HuH-7.5 (cell line): ENCODE measurements around the gene LDHD.
"Not testable (repeated sequence)": the region's sequence is repeated elsewhere in the genome, so short reads cannot be mapped to it uniquely, and the experiment has no call there.

Experiments used
- DNase-seq: peaks from one replicate; pipeline ENCODE4 v3.0.0; 2011; ENCODE audit warnings: low spot score

LDHD gene

DNA sequence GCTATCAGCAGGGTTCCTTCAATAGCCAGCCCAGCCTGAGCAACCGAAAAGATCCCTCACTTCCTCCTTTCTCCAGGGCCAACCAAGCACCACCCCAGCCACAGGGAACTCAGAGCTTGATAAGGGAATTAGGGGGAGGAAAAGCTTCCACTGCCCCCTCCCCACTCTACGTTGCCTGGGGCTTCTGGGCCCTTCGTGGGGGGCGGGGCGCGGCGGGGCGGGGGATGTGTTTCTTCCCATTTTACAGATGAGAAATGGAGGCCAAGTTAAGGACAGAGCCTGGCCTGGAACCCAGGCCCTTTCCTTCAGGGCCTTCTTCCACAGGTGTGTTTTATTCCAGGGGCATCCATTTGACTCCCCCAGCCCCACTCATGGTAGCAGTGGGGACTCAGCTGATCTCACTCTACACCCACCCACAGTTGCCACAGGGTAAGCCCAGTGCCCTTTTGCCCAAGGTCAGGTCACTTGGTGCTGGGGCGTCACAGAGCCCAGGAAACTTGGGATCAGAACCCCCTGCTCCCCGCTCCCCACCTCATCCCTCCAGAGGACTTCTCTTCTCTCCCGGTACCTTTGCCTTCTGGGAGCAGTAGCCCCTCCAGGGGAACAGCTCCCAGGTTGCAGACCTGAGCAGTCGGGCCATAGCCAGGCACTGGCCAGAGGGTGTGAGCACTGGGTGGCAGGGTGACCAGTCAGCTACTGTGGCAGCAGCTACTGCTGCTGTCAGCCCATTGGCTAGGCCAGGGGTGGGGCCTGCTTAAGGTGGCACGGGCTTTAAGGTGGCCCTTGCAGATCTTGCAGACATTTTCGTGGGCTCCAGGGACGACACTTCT lies at the start of gene LDHD:
LDHD (minus strand) TSS at position 700 of the 830 bp plus-strand sequence; CDS start at position 640, 60 bp downstream.
- DNase-seq: peak; percentile 78

DNA sequence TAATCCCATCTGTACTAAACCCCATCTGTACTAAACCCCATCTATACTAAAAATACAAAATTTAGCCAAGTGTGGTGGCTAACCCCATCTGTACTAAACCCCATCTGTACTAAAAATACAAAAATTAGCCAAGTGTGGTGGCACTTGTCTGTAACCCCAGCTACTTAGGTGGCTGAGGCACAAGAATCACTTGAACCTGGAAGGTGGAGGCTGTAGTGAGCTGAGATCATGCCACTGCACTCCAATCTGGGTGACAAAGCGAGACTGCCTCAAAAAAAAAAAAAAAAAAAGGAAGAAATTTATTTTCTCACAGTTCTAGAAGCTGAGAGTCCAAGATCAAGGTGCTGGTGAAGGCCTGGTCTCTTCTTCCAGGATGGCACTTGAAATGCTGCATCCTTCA lies 43.8 kb upstream of the LDHD start:
- DNase-seq: no peak

DNA sequence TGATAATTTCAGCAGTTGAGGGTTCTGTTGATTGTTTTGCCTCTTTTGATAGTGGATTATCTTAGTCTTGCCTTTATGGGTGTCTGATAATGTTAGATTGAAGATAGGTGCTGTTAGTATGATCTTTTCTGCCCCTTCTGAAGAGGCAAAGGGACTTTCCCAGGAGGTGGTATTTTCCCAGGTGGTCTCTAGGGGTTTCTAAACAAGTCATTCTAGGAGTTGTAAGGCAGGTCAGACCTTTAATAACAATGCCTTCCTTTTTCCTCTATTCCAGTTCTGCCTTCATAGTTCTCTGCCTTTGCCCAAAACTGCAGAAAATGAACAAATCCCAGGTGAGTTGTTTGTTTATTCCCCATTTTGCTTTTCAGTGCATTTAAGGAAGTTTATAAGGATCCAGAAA lies 36.1 kb upstream of the LDHD start:
- no peak for DNase-seq

DNA sequence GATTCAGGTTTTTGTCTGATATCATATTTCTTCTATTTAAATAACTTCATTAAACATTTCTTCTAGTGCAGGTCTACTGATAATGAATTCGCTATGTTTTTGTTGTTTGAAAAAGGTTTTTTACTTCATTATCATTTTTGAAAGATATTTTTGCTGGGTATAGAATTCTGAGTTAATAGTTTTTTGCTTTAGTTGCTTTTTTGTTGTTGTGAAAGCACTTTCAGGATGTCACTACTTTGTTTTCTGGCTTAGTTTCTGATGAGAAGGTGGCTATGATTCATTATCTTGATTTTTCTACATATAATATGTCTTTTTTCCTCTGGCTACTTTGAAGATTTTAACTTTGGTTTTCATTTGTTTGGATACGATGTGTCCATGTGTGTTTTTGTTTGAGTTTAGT lies 35.2 kb upstream of the LDHD start:
- DNase-seq: no peak

DNA sequence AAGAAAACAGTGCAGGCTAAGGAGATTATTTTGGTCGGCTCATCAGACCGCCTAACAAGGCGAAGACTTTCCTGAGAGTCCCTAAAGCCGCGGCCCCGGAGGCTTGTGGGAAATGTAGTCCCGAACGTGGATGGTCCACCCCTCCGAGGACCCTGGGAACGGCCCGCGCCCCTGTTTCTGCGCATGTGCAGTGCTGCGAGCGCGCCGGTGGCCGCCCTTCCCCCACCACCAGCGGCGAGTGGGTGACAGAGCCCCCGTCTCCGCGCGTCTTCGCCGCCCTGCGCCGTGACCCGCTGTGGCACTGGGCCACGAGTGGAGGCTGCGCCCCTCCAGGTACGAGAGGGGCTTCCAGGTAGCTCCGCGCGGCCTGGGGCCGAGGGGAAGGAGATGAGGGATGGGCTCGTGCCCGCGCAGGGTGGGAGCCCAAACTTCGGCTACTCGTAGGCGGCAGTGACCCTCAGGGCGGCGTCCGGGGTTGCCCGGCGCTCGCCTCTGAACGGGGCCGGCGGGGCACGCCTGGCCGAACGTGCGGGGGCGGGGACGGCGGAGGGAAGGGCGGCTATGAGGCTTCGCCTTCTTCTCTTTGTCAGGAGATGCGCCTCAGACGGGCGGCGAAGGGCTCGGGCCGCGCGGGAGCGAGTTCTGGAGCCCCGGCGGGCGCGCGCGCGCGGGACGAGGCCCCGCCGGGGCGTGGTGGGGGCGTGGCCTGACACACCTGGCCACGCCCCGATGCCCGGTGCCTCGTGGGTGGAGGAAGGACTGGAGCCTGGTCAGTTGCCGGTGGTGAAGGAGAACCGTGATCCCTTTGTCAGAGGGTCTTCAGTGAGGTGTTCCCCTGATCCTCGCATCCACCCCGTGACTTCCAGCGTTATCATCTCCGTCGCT lies 32.0 kb upstream of the LDHD start, which contains the start of gene ZFP1:
ZFP1 (plus strand) TSS at position 214 of the 885 bp plus-strand sequence. CDS start 4,428 bp downstream, outside the sequence.
- DNase-seq: peak; percentile 91

DNA sequence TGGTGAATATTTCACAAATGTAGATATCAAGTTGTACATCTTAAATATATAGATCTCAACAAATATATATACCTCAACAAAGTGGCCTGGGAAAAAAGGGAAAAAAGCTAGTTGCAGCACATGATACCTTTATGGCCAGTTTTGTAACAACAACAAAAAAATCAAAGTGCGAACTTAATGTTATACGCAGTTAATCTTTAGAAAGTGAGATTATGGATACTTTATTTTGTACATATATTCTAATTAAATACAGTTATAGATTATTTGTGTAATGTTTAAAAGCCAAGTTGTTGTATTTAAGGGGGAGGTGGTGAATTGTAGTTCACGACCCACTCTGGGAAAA lies 31.4 kb upstream of the LDHD start:
- DNase-seq: no peak

DNA sequence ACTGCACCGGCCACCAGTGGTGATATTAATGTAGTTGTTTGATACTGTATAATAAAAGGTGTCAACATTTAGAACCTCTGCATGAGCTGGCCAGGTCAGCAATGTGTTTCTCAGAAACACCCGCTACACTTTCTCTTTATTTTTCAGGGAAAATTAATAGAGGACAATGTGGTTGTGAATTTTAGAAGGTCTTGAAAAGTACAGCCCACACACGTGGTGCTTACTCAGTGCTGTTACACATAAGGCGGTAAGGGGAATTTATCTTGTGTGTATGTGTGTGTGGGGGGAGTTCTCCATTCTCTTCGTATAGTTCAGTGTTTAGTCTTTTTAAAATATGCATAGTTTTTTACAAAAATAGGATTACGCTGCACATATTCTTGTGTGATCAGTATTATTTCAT lies 27.4 kb upstream of the LDHD start:
- DNase-seq: no peak

DNA sequence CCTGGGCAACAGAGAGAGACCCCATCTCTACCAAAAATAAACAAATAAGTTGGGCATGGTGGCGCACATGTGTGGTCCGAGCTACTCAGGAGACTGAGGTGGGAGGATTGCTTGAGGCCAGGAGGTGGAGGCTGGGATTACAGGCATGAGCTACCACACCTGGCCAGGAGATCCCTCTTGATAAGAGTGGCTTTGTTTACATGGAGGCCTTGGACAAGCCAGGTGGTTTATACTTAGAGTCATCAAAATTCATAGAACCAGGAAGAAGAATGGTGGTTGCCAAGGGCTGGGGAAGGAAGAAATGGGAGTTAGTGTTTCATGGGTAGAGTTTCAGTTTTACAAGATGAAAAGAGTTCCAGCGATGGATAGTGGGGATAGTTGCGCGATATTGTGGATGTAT lies 22.9 kb upstream of the LDHD start:
- DNase-seq: no peak

DNA sequence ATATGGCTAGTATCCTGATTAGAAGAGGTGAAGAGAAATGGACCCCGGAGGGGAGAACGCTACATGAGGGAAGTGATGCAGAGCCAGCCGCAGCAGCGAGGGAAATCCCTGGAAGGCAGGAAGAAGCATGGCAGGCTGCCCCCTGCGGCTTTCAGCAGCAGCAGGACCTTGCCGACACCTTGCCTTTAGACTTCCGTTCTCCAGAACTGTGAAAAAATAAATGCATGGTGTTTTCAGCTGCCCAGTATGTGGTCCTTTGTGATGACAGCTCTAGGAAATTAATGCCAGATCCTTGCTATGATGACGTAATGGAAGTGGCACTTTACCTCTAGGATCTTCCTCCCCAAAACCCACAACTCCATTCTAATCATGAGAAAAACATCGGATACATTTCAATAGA lies 22.1 kb upstream of the LDHD start:
- no peak for DNase-seq

DNA sequence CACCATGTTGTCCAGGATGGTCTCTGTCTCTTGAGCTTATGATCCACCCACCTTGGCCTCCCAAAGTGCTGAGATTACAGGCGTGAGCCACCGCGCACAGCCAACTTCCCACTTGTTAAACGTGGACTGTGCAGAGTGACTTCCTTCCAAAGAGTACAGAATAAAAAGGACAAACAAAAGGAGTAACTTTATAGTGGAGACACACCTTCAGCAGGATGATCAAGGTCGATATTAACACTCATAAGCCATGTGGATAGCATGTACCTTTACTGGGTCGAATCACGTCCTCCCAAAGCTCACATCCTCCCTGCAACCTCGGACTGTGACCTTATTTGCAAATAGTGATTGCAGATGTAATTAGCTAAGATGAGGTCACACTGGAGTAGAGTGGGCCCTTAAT lies 21.7 kb upstream of the LDHD start:
- DNase-seq: no peak

DNA sequence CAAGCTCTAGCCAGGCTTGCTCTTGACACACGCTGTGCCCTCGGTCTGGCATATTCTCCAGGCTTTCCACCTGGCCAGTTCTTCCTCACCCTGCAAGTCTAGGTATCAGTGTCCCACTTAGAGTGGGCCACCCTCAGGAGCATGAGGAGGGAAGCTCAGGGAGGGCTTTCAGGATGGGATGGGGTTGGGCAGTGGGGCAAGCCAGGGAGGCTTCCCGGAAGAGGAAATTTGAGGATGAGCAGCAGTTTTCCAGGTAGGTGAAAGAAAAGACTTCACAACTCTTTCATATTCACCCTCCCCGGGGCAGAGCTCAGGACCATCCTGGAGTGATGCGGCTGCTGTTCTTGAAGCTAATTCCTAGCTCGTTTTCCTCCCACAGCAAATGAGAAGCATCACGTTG lies 14.5 kb upstream of the LDHD start:
- no peak for DNase-seq

DNA sequence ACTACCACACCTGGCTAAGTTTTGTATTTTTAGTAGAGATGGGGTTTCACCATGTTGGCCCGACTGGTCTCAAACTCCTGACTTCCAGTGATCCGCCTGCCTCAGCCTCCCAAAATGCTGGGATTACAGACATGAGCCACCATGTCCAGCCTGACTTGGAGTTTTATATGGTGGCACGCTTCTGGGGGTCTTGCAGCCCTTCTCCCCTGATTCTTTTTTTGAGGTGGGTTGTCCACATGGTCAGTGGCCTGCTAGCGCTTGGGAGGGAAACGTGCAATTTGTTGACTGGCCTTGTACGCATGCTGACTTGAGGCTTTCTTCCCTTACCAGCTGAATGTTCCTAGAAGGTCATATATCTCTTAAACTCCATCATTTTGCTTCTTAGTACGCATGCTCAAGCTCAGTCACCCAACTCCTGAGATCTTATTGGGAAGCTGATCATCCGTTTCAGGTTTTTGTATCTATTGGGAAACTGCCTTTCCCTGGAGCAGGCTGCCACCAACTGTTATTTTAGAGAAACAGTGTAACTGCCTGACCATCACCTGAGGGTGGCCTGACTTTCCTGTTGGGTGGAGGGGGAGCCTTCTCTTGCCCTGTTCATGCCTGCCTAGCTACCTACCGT lies 13.7 kb upstream of the LDHD start:
- no peak for DNase-seq

DNA sequence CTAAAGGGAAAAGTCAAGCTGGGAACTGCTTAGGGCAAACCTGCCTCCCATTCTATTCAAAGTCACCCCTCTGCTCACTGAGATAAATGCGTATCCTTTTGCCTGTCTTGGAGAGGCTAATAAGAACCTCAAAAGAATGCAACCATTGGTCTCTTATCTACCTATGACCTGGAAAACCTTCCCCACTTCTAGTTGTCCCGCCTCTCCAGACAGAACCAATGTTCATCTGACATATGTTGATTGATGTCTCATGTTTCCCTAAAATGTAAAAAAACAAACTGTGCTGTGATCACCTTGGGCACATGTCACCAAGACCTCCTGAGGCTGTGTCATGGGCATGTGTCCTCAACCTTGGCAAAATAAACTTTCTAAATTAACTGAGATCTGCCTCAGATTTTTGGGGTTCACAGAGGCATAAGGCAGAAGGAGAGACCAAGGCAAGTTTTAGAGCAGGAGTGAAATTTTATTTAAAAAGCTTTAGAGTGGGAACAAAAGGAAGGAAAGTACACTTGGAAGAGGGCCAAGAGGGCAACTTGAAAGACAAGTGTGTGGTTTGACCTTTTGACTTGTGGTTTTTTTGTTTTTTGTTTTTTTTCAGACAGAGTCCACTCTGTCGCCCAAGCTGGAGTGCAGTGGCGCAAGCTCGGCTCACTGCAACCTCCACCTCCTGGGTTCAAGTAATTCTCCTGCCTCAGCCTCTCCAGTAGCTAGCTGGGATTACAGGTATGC lies 13.0 kb upstream of the LDHD start:
- DNase-seq: not testable (repeated sequence)

DNA sequence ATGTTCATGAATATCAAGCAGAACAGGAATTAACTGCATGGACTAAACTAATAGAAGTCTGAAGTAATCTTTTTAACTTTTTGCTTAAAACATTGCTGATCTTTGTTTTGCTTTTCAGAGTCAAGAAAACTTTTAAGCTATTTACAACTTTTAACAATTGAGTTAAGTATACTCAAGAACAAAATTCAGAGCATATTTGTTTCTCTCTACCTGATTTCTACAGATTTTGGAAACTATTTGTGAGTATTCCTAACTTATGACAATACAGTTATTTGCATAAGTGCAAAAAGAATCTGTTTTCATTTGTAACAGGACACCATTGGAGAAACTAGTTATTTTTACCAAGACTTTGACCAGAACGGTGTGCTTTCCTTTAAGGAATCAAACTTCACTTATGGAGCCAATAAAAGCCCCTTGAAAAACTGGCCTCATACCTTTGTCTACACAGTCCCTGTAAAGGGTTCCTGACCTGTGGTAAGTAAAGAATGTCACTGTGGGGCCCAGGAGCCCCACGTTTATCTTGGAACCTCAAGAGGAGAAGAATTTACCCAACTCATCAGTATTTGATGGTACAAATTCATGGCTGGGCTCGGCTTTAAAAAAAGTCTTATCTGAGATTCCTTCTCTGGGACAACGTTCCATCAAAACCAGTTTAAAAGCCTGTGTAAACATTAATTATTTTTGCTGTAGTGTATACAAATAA lies 11.3 kb upstream of the LDHD start:
- no peak for DNase-seq

DNA sequence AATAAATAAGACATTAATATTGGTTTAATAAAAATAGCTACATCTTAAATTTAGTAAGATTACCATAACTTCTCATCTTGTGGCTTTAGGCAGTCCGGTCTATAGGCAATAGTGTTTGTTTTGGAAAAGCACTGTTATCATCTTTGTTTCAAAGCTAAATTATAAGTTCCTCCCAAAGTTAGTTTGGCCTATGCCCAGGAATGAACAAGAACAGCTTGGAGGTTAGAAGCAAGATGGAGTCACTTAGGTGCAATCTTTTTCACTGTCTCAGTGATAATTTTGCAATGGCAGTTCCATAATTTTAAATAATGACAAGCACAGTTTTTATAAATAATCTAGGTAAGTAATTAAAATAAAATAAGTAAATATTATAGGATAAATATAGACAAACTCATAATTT lies 6.0 kb upstream of the LDHD start:
- DNase-seq: no peak

DNA sequence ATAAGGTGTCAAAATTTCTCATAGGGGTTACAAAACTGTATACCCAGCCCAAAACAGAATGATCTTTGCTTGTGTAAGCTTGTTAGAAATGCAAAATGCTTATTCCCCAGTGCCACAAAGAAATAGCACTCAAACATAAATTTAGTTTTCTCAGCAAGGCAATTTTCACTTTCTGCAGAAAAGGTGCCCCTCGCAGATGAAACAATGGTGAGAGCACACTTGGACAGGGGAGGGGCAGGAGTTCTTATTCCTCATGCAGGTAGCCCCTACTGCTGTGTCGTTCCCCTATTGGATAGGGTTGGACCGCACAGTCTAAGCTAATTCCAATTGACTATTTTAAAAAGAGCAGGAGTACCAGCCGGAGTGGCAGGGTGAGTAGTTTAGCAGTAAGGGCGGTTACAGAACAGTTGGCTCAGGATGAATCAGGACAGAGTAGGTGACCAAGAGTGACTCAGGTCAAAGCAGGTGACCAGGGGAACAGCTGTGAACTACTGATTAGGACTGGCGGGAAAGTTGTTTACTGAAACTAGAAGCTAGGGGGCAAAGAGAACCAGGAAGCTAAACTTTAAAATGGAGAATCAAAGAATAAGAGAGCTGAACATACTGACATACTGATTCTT lies 5.5 kb upstream of the LDHD start:
- DNase-seq: no peak

DNA sequence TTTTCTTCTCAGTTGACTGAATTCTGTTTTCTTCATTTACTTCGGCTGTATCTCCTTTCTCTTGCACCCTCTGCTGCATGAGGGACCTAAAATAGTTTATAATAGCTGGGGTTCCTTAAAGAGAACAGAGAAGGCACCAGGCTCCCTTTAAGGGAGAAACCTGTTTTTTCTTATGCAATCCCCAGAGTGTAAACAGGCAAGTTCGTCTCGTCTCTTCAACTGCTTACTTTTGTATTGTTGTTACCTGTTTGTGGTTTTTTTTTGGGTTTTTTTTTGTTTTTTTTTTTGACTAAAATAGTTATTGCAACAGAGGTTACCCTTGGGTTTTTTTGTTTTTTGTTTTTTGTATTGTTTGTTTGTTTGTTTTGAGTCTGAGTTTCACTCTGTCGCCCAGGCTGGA lies 3.7 kb upstream of the LDHD start:
- DNase-seq: no peak

DNA sequence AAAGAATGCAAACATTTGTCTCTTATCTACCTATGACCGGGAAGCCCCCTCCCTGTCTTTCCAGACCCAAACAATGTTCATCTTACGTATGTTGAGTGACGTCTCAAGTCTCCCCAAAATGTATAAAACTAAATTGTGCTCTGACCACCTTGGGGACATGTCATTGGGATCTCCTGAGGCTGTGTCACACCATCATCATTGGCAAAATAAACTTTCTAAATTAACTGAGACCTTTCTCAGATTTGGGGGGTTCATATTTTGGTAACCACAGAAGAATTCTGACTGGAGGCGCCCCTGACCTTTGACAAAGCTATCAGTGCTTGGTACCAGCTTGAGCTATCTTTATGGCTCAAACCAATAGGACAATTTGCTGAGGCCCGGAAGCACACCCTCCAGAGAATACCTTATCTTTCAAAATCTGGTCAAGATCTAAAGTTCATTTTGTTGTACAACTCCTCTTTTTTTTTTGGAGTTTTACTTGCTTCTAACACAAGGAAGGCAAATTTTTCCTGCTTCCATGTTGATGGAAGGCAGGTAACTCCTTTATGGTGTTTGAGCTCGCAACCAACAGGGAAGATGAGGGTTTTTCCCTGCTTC lies 2.5 kb upstream of the LDHD start:
- no peak for DNase-seq

DNA sequence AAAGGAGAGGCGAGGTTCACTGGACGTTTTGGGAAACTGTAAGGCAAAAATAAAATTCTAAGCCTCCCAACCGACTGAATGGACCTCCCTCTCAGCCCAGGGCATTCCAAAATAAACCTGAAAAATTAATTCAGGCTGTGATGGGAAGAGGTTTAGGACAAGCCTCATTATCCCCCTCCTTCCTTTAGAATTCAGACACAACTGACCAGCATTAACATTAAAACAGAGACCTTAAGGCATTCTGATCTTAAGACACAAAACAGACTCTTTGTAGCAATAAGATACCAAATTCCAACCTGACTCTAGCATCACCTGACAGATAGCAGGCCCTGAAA lies 298 bp upstream of the LDHD start:
- DNase-seq: no peak

DNA sequence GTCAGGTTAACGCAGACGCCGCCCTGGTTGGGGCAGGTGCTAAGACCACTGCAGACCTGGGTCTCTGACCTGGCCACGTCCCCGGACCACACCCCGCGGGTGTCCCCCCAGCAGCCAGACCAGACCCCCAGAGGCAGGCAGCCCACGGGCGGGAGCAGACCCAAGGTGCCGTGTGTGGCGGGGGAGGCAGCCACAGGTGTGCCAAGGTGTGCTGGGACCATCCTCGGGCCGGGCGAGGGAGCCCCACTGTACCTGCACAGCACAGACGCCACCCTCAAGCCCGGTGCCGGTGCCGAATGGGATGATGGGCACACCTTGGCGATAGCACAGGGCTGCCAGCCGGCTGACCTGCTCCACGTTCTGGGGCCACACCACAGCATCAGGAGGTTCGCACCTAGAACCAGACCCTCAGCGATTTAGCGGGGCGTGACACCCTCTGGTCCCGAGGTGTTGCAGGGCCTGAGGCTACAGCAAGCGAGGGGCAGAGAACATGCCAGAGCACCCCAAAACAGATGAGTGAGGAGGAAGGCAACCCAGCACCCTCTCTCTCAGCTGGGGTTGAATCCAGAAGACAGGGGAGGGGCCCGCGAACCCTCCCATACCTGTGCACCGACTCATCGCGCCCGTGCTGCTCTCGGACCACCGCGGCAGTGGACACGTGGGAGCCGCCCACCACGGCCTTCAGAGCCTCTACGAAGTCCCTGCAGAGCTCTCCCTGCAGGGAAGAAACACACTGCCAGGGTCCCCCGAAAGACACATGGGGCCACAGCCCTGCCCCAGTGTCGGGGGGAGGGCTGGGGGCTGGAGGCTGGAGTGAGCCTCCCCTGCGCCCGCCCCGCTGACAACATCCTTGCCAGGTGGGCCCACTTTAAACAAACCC lies 1.4 kb downstream of the LDHD start:
- DNase-seq: no peak
